Adrenal gland (tissue), 12 donors: ENCODE data around the gene PDE6B. TPM values are rescaled to one million over a fixed set of nuclear protein-coding genes. Genes with fewer than 3 reads are reported as not detected.

Experiments used
- DNase-seq, 7 donors: peaks; one replicate each; pipeline ENCODE4 v3.0.0-alpha.2; 2019 to 2020
- H3K27ac ChIP-seq, 5 donors: fragments of 200-600 bp; sonication (generic) in 4 of 5; 1 replicate in 3 of 5; 2 replicates in 2 of 5; pipeline versions ENCODE4 v1.5.1 to v1.8.0; 2016 to 2020; ENCODE audit warnings: mild to moderate bottlenecking in 1 of 5
- H3K27me3 ChIP-seq: fragments of 200-600 bp; 2 replicates; pipeline ENCODE4 v1.8.0; 2021
- H3K36me3 ChIP-seq, 2 donors: fragments of 200-600 bp; replicated peaks in 1 of 2; 1 replicate in 1 of 2; 2 replicates in 1 of 2; pipeline versions ENCODE4 v1.5.1 to v1.8.0; 2018 to 2022
- H3K4me1 ChIP-seq, 2 donors: fragments of 200-600 bp; replicated peaks in 1 of 2; 1 replicate in 1 of 2; 2 replicates in 1 of 2; pipeline versions ENCODE4 v1.5.1 to v1.8.0; 2018 to 2021
- H3K4me3 ChIP-seq, 4 donors: fragments of 200-600 bp; sonication (generic) in 3 of 4; one replicate each; pipeline ENCODE4 v1.5.1; 2016 to 2018
- H3K9me3 ChIP-seq, 3 donors: fragments of 200-600 bp; sonication (generic) in 1 of 3; replicated peaks in 1 of 3; 1 replicate in 2 of 3; 2 replicates in 1 of 3; pipeline versions ENCODE4 v1.5.1 to v1.8.0; 2016 to 2021
- POLR2A ChIP-seq, 2 donors: fragments of 450-650 bp; IDR thresholded peaks; one replicate each; pipeline ENCODE4 v1.6.1; 2017; ENCODE audit warnings: antibody characterized with exemption in 2 of 2, mild to moderate bottlenecking in 2 of 2, moderate library complexity in 1 of 2
- WGBS, 4 donors: extraction: QIAGEN DNeasy Blood & Tissue Kit in 2 of 4; methylation state at CpG; one replicate each; pipeline versions ENCODE4 v1.1.5 to v1.1.7; 2013 to 2017; 5-methylcytosine and 5-hydroxymethylcytosine counted together
- intact Hi-C, 2 donors: fragments of 100-400 bp; cut with DNase I; formaldehyde crosslinking; loops; one replicate each; pipeline versions ENCODE4 v1.14.1 to v1.15.0; 2022 to 2023
- polyA plus RNA-seq, 3 donors: library from polyadenylated mRNA; stranded (reverse); fragments of 200-250 nt in 2 of 3; fragments of 350-450 nt in 1 of 3; fragmentation: Illumina TruSeq in 1 of 3; extraction: RNeasy Lipid Tissue Mini Kit (QIAGEN cat#74804) in 1 of 3; gene quantifications; one replicate each; pipeline ENCODE4 v1.2.3, GENCODE V29; 2013 to 2014
- total RNA-seq, 9 donors: library from RNA; depleted of rRNA in 4 of 9; stranded (reverse); fragments of >200 nt in 4 of 9; fragments of 120-200 nt in 1 of 9; fragmentation: NEBNext Ultra II Directional in 1 of 9; extraction: Animal tissue kit (Norgen Biotek cat#: 25700) in 1 of 9; gene quantifications; one replicate each; pipeline versions ENCODE4 v1.1.0 to v1.2.4, GENCODE V29; 2013 to 2023
- TF ChIP-seq, protein P1 (sequence below), 6 experiments: fragments of 450-650 bp in 4 of 6; fragments of 200-600 bp in 2 of 6; sonication (generic) in 1 of 6; IDR thresholded peaks; 1 replicate in 5 of 6; 2 replicates in 1 of 6; pipeline versions ENCODE4 v1.5.1 to v1.8.0; 2016 to 2021; ENCODE audit warnings: antibody characterized with exemption in 6 of 6, mild to moderate bottlenecking in 2 of 6, moderate library complexity in 1 of 6
- donor health status: healthy with polysubstance abuse.
- donor health status: Bipolar disorder and iron deficiency.
- donor health status: DM: yes; HTN: yes; CAD: no.
- donor health status: DM: no; HTN: no; CAD: no.
- donor health status: DM: no; HTN: no; CAD: no.
- donor health status: DM: yes; HTN: yes; CAD: no.

Gene PDE6B
- total and polyA plus RNA-seq, 12 donors = 0.68 to 26.6 (median 1.9) TPM; not detected in 2

DNA sequence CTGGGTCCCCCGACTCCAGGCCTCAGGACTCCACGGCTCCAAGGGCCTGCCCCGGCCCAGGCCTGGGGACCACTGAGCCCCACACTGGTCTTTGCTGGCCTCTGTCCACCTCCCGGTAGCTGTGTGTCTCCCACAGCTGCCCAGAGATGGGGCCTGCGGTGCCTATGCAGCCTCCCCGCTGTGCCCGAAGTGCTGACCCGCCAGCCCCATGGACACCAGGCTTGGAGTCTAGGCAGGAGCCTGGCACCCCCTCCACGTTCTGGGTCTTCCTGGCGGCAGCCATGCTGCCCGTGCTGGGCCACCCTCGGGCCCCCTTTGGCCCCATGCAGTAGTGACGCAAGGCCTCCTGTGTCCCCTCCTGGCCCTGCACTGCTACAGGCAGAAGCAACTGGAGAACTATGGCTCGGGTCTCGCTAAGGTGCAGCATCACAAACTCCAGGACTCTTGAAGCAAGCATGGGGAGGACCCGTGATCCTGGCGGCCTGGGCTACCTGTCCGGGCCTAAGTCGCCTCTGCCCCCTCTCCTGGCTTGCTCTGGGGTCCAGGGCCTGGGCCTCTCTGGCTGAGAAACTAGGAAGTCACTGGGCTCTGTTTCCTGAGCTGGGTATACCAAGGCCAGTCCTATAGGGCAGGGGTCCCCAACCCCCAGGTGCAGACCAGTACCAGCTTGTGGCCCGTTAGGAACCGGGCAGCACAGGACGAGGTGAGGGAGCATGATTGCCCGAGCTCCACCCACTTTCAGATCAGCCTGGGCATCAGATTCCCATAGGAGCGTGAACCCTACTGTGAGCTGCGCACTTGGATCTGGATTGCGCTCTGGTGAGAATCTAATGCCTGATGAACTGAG, 49.9 kb downstream of the PDE6B start:
- Histone ChIP-seq H3K4me3 (peak overlapping the region; percentile 83 to 95 (median 84)), H3K36me3 (peaks cover 0 to 24% of the 10 kb centered on the region in 2 donors), H3K9me3 (no peaks in the 10 kb centered on the region), H3K4me1 (peaks cover 24 to 35% of the 10 kb centered on the region in 2 donors), H3K27ac (peak overlapping the region; percentile 68 to 97 (median 95)), H3K27me3 (no peaks in the 10 kb centered on the region)
- intact Hi-C loops = no loop called here
- TF ChIP-seq POLR2A (IDR thresholded peaks at IDR 0.05) = no peak
- TF ChIP-seq, protein P1, sequence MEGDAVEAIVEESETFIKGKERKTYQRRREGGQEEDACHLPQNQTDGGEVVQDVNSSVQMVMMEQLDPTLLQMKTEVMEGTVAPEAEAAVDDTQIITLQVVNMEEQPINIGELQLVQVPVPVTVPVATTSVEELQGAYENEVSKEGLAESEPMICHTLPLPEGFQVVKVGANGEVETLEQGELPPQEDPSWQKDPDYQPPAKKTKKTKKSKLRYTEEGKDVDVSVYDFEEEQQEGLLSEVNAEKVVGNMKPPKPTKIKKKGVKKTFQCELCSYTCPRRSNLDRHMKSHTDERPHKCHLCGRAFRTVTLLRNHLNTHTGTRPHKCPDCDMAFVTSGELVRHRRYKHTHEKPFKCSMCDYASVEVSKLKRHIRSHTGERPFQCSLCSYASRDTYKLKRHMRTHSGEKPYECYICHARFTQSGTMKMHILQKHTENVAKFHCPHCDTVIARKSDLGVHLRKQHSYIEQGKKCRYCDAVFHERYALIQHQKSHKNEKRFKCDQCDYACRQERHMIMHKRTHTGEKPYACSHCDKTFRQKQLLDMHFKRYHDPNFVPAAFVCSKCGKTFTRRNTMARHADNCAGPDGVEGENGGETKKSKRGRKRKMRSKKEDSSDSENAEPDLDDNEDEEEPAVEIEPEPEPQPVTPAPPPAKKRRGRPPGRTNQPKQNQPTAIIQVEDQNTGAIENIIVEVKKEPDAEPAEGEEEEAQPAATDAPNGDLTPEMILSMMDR (IDR thresholded peaks at IDR 0.05) = no peak
- DNase-seq = peak in 6 of 7 donors; percentile 37 to 74 (median 50)
- 60 to 100% (median 76%) methylated on average over 3 to 26 of the region's 26 CpGs for WGBS, 4 donors

DNA sequence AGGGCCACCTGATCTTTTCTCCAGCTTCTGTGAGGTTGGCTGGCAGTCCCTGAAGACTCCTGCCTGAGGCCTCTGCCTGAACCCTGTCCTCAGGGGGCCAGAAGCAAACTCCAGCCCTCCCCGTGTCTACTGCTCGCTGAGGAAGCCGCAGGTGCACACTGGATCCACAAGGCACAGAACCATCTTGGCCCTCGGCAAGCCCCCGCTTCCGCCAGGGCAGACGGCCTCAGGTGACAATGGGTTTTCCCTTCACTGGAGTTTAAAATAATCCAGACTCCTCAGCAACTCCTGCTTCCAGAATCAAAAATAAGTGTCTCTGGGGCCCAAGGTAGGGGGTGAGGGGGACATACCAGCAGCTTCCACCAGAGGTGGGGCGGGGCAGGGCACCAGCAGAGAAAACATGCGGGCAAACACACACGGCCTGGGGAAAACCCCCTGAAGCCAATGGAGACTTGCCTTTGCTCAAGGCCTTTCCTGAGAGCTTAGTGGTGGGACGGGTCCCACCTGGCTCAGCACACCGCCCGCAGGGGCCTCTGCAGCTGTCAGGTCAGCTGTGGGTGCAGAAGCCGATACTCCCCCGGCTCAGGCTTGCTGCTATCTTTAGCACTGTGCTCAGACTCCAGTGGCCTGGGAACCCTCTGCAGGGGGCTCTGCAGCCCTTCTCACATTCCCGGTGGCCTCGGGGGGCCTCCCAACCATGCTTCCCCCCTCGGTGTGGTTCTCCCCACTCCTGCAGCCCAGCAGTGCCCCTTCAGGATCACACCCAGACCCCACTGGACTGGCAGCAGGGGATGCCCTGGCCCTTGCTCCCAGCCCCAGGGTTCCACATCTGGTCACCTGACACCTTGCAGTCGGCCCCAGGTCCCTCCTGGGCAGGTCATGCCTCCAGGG, 50.9 kb downstream of the PDE6B start:
- H3K27ac ChIP-seq = no peak overlapping the region
- no peaks in the 10 kb centered on the region for H3K27me3 ChIP-seq
- 80 to 89% (median 83%) methylated on average over 10 to 19 of the region's 19 CpGs for WGBS, 4 donors
- H3K4me3 ChIP-seq = no peak overlapping the region
- H3K9me3 ChIP-seq = no peaks in the 10 kb centered on the region
- H3K36me3 ChIP-seq = peaks cover 0 to 20% of the 10 kb centered on the region in 2 donors
- intact Hi-C loops = no loop called here
- H3K4me1 ChIP-seq = peaks cover 33 to 44% of the 10 kb centered on the region in 2 donors
- TF ChIP-seq, protein P1 (IDR thresholded peaks at IDR 0.05) = no peak
- TF ChIP-seq POLR2A (IDR thresholded peaks at IDR 0.05) = no peak
- no peak for DNase-seq

DNA sequence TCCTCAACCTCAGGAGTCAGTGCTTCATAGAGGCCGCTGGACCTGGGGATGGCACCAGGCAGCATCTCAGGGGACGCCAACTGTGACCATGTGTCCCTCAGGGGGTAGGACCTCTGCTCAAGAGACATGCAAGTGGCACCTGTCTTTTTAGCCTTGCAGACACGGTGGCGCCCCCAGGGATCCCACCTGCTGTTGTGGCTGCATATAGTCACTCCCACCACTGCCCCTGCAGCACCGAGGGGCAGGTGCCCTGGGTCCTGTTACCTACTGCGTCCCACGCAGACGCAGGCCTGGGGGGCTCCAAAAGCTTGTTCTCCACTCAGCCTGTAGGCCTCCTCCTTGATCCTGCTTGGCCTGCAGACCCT, 51.5 kb downstream of the PDE6B start:
- WGBS, 4 donors = 82 to 90% (median 89%) methylated on average over 2 to 8 of the region's 8 CpGs
- Histone ChIP-seq H3K4me1 (peaks cover 33 to 45% of the 10 kb centered on the region in 2 donors), H3K9me3 (no peaks in the 10 kb centered on the region), H3K27ac (peak overlapping the region in 1 of 5 donors; percentile 41), H3K27me3 (no peaks in the 10 kb centered on the region), H3K4me3 (no peak overlapping the region), H3K36me3 (peaks cover 0 to 14% of the 10 kb centered on the region in 2 donors)
- intact Hi-C loops = no loop called here
- TF ChIP-seq POLR2A (IDR thresholded peaks at IDR 0.05) = no peak
- TF ChIP-seq, protein P1 (IDR thresholded peaks at IDR 0.05) = no peak
- peak in 1 of 7 donors; percentile 59 for DNase-seq
